Nephron (organoid): ENCODE data around the gene DHX57.

Source experiments
- H3K27ac Mint-ChIP-seq, 3 experiments: 2 replicates each; pipeline ENCODE4 v1.8.0; 2020; ENCODE audit warnings: mixed read lengths in 3 of 3, mild to moderate bottlenecking in 2 of 3, moderate library complexity in 1 of 3
- H3K27me3 Mint-ChIP-seq: 2 replicates; pipeline ENCODE4 v1.8.0; 2021; ENCODE audit warnings: low read depth, mild to moderate bottlenecking, moderate library complexity, mixed read lengths
- H3K36me3 Mint-ChIP-seq: 2 replicates; pipeline ENCODE4 v1.8.0; 2020; ENCODE audit warnings: low read depth, mixed read lengths
- H3K4me1 Mint-ChIP-seq: 2 replicates; pipeline ENCODE4 v1.8.0; 2020; ENCODE audit warnings: mixed read lengths
- H3K4me3 Mint-ChIP-seq, 3 experiments: 2 replicates each; pipeline ENCODE4 v1.8.0; 2020; ENCODE audit warnings: mild to moderate bottlenecking in 3 of 3, mixed read lengths in 3 of 3, moderate library complexity in 2 of 3
- H3K9me3 Mint-ChIP-seq: 2 replicates; pipeline ENCODE4 v1.8.0; 2020; ENCODE audit warnings: mixed read lengths
- CTCF ChIP-seq, 3 experiments: fragments of 200-600 bp; sonication (generic); IDR thresholded peaks; one replicate each; pipeline ENCODE4 v1.5.0; 2021; ENCODE audit warnings: antibody characterized with exemption in 3 of 3; ENCODE audit not compliant: unreplicated experiment in 3 of 3

The DHX57 gene

GRCh38 chr2:38747819-38748218 is 127.9 kb downstream of the DHX57 start:
- Mint-ChIP-seq H3K9me3 (no peaks in the 10 kb centered on the region), H3K4me3 (peak overlapping the region; percentile 66 to 81 (median 77)), H3K27me3 (no peaks in the 10 kb centered on the region), H3K36me3 (peaks cover 75% of the 10 kb centered on the region), H3K4me1 (peaks cover 47% of the 10 kb centered on the region), H3K27ac (peak overlapping the region; percentile 4 to 45 (median 42))
- no peak for TF ChIP-seq CTCF (IDR thresholded peaks at IDR 0.05; ENCODE audit: unreplicated experiment in 3 of 3)
